Left lung (tissue), 10 donors: ENCODE data around the gene CRACDL. TPM values are rescaled to one million over a fixed set of nuclear protein-coding genes. Genes with fewer than 3 reads are reported as not detected.

Experiments used
- ATAC-seq: fragments of 200-7000 bp; cut with Tn5 transposase; one replicate; pipeline ENCODE4 v1.9.1; 2020; ENCODE audit warnings: moderate library complexity
- DNase-seq, 4 donors: peaks; one replicate each; pipeline ENCODE4 v3.0.0-alpha.2; 2013 to 2020
- H3K27ac ChIP-seq, 2 donors: fragments of 200-600 bp; sonication (generic) in 1 of 2; one replicate each; pipeline versions ENCODE4 v1.5.0 to v1.8.0; 2020 to 2021
- H3K27me3 ChIP-seq, 2 donors: fragments of 200-600 bp; sonication (generic) in 1 of 2; one replicate each; pipeline versions ENCODE4 v1.5.0 to v1.8.0; 2020 to 2021
- H3K36me3 ChIP-seq, 2 donors: fragments of 200-600 bp; sonication (generic) in 1 of 2; one replicate each; pipeline versions ENCODE4 v1.5.0 to v1.8.0; 2020 to 2021
- H3K4me1 ChIP-seq, 2 donors: fragments of 200-600 bp; one replicate each; pipeline ENCODE4 v1.8.0; 2021
- H3K4me3 ChIP-seq, 2 donors: fragments of 200-600 bp; sonication (generic) in 1 of 2; one replicate each; pipeline versions ENCODE4 v1.5.0 to v1.8.0; 2020 to 2021; ENCODE audit warnings: mild to moderate bottlenecking in 1 of 2
- H3K9me3 ChIP-seq, 2 donors: fragments of 200-600 bp; sonication (generic) in 1 of 2; one replicate each; pipeline versions ENCODE4 v1.5.0 to v1.8.0; 2020 to 2021
- intact Hi-C, 2 donors: fragments of 100-400 bp; cut with DNase I; formaldehyde crosslinking; loops; one replicate each; pipeline versions ENCODE4 v1.11.2 to v1.14.2; 2022
- polyA plus RNA-seq, 6 donors: library from polyadenylated mRNA; unstranded; fragments of 120-200 nt; gene quantifications; one replicate each; pipeline ENCODE4 v1.2.1, GENCODE V29; 2013; ENCODE audit not compliant: insufficient read length in 6 of 6
- total RNA-seq, 2 donors: library from RNA; stranded (reverse); fragmentation: NEBNext Ultra II Directional; extraction: Animal tissue kit (Norgen Biotek cat#: 25700); gene quantifications; one replicate each; pipeline ENCODE4 v1.2.1, GENCODE V29; 2021
- TF ChIP-seq, protein P1 (sequence below), 2 donors: fragments of 200-600 bp; sonication (generic) in 1 of 2; IDR thresholded peaks; one replicate each; pipeline versions ENCODE4 v1.5.0 to v1.8.0; 2021; ENCODE audit warnings: antibody characterized with exemption in 2 of 2
- donor health status: DM: no; HTN: yes; CAD: no.
- donor health status: DM: no; HTN: no; CAD: no.

Gene CRACDL
- total and polyA plus RNA-seq, 8 donors: 4.0 to 15.2 (median 6.0) TPM

DNA sequence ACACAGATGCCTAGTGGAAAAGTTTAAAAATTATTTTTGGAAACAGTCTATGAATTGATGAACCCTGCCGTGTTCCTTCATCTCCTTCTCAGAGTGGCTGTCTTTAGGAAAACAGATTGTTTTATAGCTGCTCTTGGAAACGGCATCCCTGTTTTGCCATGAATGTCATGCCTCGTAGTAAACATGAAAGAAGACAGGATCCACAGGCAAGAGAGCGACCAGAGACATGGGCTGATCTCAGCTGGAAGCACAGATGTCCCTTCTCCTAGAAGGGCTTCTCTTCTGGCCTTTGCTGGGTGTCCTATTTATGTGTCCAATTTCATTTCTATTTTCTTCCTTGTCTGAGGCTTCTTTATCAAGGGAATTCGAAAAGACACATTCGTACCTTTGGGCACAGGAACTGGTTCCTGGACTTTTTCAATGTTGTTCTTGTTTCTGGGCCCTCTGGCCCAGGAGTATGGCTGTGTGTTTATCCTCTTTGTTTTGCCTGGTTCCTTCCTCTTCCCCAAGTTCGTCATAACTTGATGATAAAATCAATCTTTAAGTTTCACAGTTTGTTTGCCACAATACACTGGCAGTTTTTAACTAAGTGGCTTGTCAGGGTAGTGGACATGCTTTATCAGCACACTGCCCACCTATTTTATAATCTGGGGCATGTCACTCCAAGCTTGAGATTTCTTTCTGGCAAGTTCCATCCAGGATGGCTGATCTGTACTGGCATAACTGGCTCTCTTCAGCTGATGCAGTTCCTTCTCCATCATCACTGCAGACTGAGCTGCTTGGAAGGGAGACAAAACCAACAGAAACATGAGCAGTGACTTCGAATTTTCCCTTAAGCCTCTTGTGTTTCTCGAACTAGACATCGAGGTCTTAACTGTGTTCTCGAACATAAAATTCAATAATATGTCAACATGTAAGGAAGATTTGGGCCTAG, 141.9 kb downstream of the CRACDL start:
- Histone ChIP-seq H3K27ac (peak overlapping the region; percentile 19 to 70), H3K9me3 (no peaks in the 10 kb centered on the region), H3K36me3 (no peaks in the 10 kb centered on the region), H3K4me3 (no peak overlapping the region), H3K27me3 (no peaks in the 10 kb centered on the region), H3K4me1 (peaks cover 0 to 50% of the 10 kb centered on the region in 2 donors)
- ATAC-seq (no peak), DNase-seq (no peak)
- TF ChIP-seq, protein P1, sequence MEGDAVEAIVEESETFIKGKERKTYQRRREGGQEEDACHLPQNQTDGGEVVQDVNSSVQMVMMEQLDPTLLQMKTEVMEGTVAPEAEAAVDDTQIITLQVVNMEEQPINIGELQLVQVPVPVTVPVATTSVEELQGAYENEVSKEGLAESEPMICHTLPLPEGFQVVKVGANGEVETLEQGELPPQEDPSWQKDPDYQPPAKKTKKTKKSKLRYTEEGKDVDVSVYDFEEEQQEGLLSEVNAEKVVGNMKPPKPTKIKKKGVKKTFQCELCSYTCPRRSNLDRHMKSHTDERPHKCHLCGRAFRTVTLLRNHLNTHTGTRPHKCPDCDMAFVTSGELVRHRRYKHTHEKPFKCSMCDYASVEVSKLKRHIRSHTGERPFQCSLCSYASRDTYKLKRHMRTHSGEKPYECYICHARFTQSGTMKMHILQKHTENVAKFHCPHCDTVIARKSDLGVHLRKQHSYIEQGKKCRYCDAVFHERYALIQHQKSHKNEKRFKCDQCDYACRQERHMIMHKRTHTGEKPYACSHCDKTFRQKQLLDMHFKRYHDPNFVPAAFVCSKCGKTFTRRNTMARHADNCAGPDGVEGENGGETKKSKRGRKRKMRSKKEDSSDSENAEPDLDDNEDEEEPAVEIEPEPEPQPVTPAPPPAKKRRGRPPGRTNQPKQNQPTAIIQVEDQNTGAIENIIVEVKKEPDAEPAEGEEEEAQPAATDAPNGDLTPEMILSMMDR (IDR thresholded peaks at IDR 0.05): no peak
- intact Hi-C loops: no loop called here

DNA sequence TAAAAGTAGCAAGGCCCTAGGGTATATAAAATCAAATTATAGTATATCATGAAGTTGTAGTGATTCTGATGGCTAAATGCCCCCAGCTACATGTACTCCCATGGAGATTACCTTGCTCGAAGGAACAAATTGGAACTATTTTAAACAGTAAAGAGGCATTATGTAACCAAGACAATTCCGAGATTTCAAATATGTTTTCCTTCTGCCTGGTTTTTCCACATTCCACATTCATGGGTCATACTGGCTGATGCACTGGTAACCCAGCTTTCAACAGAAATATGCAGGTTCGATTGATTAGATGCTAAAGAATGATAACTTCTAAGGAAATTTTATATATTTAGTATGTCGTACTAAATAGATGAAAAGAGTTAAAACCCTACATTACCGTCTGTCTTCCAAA, 142.8 kb downstream of the CRACDL start:
- DNase-seq: no peak
- peaks cover 0 to 48% of the 10 kb centered on the region in 2 donors for H3K4me1 ChIP-seq
- no peak overlapping the region for H3K4me3 ChIP-seq
- peak; percentile 82 for ATAC-seq
- intact Hi-C loops: no loop called here
- no peaks in the 10 kb centered on the region for H3K36me3 ChIP-seq
- H3K27me3 ChIP-seq: no peaks in the 10 kb centered on the region
- no peaks in the 10 kb centered on the region for H3K9me3 ChIP-seq
- TF ChIP-seq, protein P1 (IDR thresholded peaks at IDR 0.05): no peak
- H3K27ac ChIP-seq: peak overlapping the region; percentile 19 to 70

DNA sequence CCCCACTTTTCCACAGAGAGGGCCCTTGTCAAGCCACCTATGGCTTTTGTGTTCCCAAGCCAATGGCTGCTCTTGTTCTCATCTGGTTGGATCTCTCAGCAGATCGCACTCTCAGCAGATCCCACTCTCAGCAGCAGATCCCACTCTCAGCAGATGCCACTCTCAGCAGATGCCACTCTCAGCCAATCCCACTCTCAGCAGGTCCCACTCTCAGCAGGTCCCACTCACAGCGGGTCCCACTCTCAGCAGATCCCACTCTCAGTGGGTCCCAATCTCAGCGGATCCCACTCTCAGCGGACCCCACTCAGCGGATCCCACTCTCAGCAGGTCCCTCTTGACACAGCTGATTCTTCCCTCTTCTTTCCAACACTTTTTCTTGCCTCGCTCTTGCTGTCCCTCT, 145.8 kb downstream of the CRACDL start:
- Histone ChIP-seq H3K4me3 (no peak overlapping the region), H3K9me3 (no peaks in the 10 kb centered on the region), H3K27ac (no peak overlapping the region), H3K4me1 (peaks cover 0 to 22% of the 10 kb centered on the region in 2 donors), H3K36me3 (no peaks in the 10 kb centered on the region), H3K27me3 (no peaks in the 10 kb centered on the region)
- DNase-seq (no peak), ATAC-seq (no peak)
- TF ChIP-seq, protein P1 (IDR thresholded peaks at IDR 0.05): no peak
- intact Hi-C loops: no loop called here

DNA sequence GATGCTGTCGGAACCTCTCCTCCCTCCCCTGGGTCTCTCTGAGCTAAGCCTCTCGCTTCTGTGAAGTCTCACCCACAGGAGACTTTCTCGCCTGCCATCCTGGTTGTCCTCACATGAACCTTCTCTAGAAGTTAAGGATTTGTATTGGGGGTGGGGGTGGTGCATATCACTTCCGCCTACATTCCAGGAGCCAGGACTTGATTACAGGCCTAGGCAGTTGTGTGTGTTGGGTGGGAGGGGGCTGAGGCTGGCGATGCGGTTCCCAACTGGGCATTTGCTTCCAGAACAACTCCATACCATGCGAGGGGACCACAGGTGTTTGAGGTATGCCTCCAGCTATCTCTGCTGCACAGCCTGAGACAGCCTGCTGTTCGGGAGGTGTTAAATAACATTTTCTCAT, 148.3 kb downstream of the CRACDL start:
- Histone ChIP-seq H3K4me3 (no peak overlapping the region), H3K27ac (no peak overlapping the region), H3K36me3 (no peaks in the 10 kb centered on the region), H3K9me3 (peaks cover 0 to 2% of the 10 kb centered on the region in 2 donors), H3K27me3 (no peaks in the 10 kb centered on the region), H3K4me1 (no peaks in the 10 kb centered on the region)
- intact Hi-C loops: no loop called here
- ATAC-seq: no peak
- TF ChIP-seq, protein P1 (IDR thresholded peaks at IDR 0.05): no peak
- DNase-seq: no peak

DNA sequence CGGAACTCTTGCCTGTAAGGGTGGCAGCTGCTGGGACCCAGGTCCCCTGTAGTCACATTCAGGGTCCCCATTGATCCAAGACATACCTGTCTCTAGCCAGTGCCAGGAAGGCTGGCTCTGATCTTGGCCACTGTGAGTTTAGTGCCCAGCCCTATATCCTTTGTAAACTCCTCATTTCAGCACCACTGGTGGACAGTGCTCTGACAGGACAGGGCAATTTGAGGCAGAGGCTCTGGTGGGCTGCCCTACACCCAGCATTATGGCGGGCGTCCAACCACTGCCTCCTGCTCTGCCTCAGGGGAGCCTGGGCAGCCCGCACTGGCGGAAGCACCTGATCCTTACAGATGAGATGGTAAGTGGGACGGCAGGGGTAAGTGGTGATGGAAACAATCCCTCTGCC, 149.8 kb downstream of the CRACDL start:
- no peaks in the 10 kb centered on the region for H3K36me3 ChIP-seq
- DNase-seq (no peak), ATAC-seq (no peak)
- peaks cover 0 to 17% of the 10 kb centered on the region in 2 donors for H3K9me3 ChIP-seq
- no peak overlapping the region for H3K27ac ChIP-seq
- H3K4me1 ChIP-seq: no peaks in the 10 kb centered on the region
- H3K27me3 ChIP-seq: no peaks in the 10 kb centered on the region
- TF ChIP-seq, protein P1 (IDR thresholded peaks at IDR 0.05): no peak
- intact Hi-C loops: no loop called here
- H3K4me3 ChIP-seq: no peak overlapping the region
